MCF 10A (cell line): ENCODE measurements around the gene ADAMTSL3. TPM values are rescaled to one million over a fixed set of nuclear protein-coding genes. Genes with fewer than 3 reads are reported as not detected.

ENCODE experiments used
- BruUV-seq: library from RNA; stranded (reverse); fragments of 400-500 nt; replicated peaks from 2 replicates; lab custom pipeline; 2021; lab: Mats Ljungman, UMichigan
- CTCF ChIA-PET: fragments of 300-600 bp; sonication (Branson Sonifier 250); formaldehyde crosslinking; extraction: SDS; loops from one replicate; lab custom pipeline; 2021; ENCODE audit warnings: antibody characterized with exemption, inconsistent platforms; lab: Yijun Ruan, JAX
- POLR2A ChIA-PET: fragments of 300-600, 350-650 bp; sonication (Branson Sonifier 250); formaldehyde crosslinking; extraction: SDS; loops from one replicate; lab custom pipeline; 2020; ENCODE audit warnings: antibody characterized with exemption, inconsistent platforms; lab: Yijun Ruan, JAX
- DNase-seq: peaks from one replicate; pipeline ENCODE4 v3.0.0-alpha.2; 2018; ENCODE audit not compliant: unreplicated experiment
- H3K27ac Mint-ChIP-seq: one replicate; pipeline ENCODE4 v1.8.0; 2022; ENCODE audit warnings: mild to moderate bottlenecking, low read depth, mixed read lengths; ENCODE audit not compliant: unreplicated experiment
- H3K27me3 Mint-ChIP-seq: one replicate; pipeline ENCODE4 v1.8.0; 2022; ENCODE audit warnings: mixed read lengths; ENCODE audit not compliant: insufficient read depth, unreplicated experiment
- H3K36me3 Mint-ChIP-seq: one replicate; pipeline ENCODE4 v1.8.0; 2022; ENCODE audit warnings: mild to moderate bottlenecking, moderate library complexity, mixed read lengths; ENCODE audit not compliant: insufficient read depth, unreplicated experiment
- H3K4me1 Mint-ChIP-seq: one replicate; pipeline ENCODE4 v1.8.0; 2022; ENCODE audit warnings: mixed read lengths; ENCODE audit not compliant: insufficient read depth, unreplicated experiment
- H3K4me3 Mint-ChIP-seq: one replicate; pipeline ENCODE4 v1.8.0; 2022; ENCODE audit warnings: mild to moderate bottlenecking, moderate library complexity, mixed read lengths; ENCODE audit not compliant: unreplicated experiment
- H3K9me3 Mint-ChIP-seq: one replicate; pipeline ENCODE4 v1.8.0; 2022; ENCODE audit warnings: mixed read lengths; ENCODE audit not compliant: unreplicated experiment
- intact Hi-C: fragments of 100-400 bp; cut with micrococcal nuclease; formaldehyde crosslinking; loops from 2 replicates; pipeline ENCODE4 v1.14.1; 2022
- total RNA-seq: library from RNA; stranded (reverse); gene quantifications from 2 replicates; pipeline ENCODE4 v1.2.3, GENCODE V29; 2022
- TF ChIP-seq, protein P1 (sequence below): fragments of 200-600 bp; IDR thresholded peaks from one replicate; pipeline ENCODE4 v1.8.0; 2022; ENCODE audit warnings: antibody characterized with exemption, mild to moderate bottlenecking; ENCODE audit not compliant: unreplicated experiment

ADAMTSL3 gene
- total RNA-seq, 1 experiment from 2014 or later = 1.2 TPM

DNA sequence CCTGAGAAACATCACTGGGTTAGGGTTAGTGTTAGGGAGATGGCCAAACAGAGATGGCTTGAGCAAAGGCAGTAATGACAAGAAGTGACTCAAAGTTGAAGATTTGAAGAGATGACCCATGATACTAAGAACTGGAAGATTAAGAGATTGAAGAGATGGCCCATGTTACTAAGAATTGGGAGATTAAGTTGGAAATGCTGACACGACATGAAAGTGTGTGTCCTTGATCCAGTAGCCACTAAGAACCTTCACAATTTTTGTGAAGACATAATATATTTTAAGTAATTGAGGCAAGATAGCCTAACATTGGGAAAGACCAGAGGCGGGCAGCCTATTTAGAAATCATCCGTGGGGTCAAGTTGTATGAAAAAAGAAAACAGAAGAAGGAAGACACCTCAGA, 239.4 kb downstream of the ADAMTSL3 start:
- H3K27ac Mint-ChIP-seq = no peak overlapping the region
- ChIA-PET CTCF (interaction anchor here (0.5 to 0.7 kb wide), 2 partner anchors 114 to 138 kb away, joined by 3 read pairs; no protein-coding TSS in a partner anchor), POLR2A (interaction anchor here (0.7 kb wide), 1 partner anchor 124 kb away, joined by 3 read pairs; no protein-coding TSS in a partner anchor)
- intact Hi-C loops = no loop called here
- peaks cover 16% of the 10 kb centered on the region for H3K4me1 Mint-ChIP-seq
- BruUV-seq = no TSS peak
- no peak for DNase-seq
- no peaks in the 10 kb centered on the region for H3K27me3 Mint-ChIP-seq
- no peaks in the 10 kb centered on the region for H3K36me3 Mint-ChIP-seq
- no peaks in the 10 kb centered on the region for H3K9me3 Mint-ChIP-seq
- TF ChIP-seq, protein P1, sequence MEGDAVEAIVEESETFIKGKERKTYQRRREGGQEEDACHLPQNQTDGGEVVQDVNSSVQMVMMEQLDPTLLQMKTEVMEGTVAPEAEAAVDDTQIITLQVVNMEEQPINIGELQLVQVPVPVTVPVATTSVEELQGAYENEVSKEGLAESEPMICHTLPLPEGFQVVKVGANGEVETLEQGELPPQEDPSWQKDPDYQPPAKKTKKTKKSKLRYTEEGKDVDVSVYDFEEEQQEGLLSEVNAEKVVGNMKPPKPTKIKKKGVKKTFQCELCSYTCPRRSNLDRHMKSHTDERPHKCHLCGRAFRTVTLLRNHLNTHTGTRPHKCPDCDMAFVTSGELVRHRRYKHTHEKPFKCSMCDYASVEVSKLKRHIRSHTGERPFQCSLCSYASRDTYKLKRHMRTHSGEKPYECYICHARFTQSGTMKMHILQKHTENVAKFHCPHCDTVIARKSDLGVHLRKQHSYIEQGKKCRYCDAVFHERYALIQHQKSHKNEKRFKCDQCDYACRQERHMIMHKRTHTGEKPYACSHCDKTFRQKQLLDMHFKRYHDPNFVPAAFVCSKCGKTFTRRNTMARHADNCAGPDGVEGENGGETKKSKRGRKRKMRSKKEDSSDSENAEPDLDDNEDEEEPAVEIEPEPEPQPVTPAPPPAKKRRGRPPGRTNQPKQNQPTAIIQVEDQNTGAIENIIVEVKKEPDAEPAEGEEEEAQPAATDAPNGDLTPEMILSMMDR = no peak
- no peak overlapping the region for H3K4me3 Mint-ChIP-seq

DNA sequence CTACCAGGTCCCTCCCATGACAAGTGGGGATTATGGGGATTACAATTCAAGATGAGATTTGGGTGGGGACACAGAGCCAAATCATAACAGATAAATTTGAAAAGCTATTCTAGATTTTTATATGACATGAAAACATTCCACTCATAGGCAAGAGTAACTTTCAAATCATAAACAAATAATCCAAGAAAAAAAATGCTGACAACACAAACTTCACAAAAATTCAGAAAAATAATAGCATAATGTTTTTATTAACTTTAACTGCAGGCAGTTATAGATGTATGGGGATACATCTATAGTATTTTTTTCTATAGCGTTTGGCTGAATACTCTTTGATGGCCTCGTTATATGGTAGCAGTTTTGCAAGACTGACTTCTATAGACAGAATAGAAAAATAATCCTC, 243.1 kb downstream of the ADAMTSL3 start:
- Mint-ChIP-seq H3K9me3 (no peaks in the 10 kb centered on the region), H3K27me3 (no peaks in the 10 kb centered on the region), H3K36me3 (no peaks in the 10 kb centered on the region), H3K4me1 (no peaks in the 10 kb centered on the region), H3K27ac (no peak overlapping the region), H3K4me3 (no peak overlapping the region)
- BruUV-seq = no TSS peak
- TF ChIP-seq, protein P1 = no peak
- intact Hi-C loops = no loop called here
- ChIA-PET POLR2A (no interaction called here), CTCF (no interaction called here)
- DNase-seq = no peak

DNA sequence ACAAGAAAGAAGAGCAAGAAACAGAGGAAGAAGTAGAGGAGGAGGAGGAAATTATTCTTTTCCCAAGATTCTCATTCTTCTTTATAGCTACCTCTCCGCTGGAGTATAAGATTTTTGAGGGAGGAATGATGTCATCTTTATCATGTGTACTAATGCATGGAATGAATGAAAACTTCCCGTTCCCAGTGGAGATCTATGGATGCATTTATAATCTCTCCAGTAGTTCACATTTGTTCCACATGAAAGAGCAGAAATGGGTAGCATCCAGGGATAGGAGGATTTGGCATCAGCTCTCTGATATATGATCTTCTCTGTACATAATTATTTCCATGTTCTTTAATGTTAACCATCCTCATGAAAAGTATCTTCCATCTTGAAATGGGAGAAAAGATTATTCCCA, 244.4 kb downstream of the ADAMTSL3 start:
- Mint-ChIP-seq H3K27ac (no peak overlapping the region), H3K4me1 (no peaks in the 10 kb centered on the region), H3K9me3 (no peaks in the 10 kb centered on the region), H3K36me3 (no peaks in the 10 kb centered on the region), H3K27me3 (no peaks in the 10 kb centered on the region), H3K4me3 (no peak overlapping the region)
- POLR2A ChIA-PET = no interaction called here
- DNase-seq = no peak
- BruUV-seq = no TSS peak
- TF ChIP-seq, protein P1 = no peak
- intact Hi-C loops = no loop called here
- CTCF ChIA-PET = no interaction called here

DNA sequence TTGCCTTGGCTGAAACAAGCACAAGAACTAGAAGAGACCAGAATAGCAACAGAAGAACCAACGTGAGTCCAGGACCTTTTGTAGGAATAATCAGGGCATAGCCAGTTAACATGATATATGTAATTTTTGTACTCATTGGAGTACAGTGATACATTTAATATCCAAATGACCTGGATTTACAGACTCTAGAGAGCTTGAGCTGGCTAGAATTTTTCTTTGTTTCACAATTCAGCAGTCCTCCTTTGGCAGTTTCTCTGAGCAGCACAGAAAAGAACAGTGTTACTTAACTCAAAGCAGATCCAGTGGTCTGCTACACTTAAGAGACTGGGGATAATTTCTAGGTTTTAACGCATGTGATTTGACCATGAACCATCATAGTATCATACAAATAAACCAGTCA, 245.7 kb downstream of the ADAMTSL3 start:
- Mint-ChIP-seq H3K36me3 (no peaks in the 10 kb centered on the region), H3K27ac (no peak overlapping the region), H3K9me3 (no peaks in the 10 kb centered on the region), H3K4me3 (no peak overlapping the region), H3K4me1 (no peaks in the 10 kb centered on the region), H3K27me3 (no peaks in the 10 kb centered on the region)
- no peak for DNase-seq
- intact Hi-C loops = no loop called here
- no TSS peak for BruUV-seq
- CTCF ChIA-PET = no interaction called here
- TF ChIP-seq, protein P1 = no peak
- POLR2A ChIA-PET = interaction anchor here (0.6 kb wide), 1 partner anchor 44 kb away, joined by 4 read pairs; no protein-coding TSS in a partner anchor
